ENCODE results near the gene MRPL11.
"Not testable (repeated sequence)": the region's sequence is repeated elsewhere in the genome, so short reads cannot be mapped to it uniquely, and the experiment has no call there.

The MRPL11 gene

GRCh38 chr11:66431287-66431686 lies 7.4 kb downstream of the MRPL11 start:
- not testable (repeated sequence) for DNase-seq (ENCODE audit: low spot score)

- DNase-seq (ENCODE audit: low spot score), result peak; percentile 86
Measured at GRCh38 chr11:66429983-66430602, 8.6 kb downstream of the MRPL11 start.

DNA sequence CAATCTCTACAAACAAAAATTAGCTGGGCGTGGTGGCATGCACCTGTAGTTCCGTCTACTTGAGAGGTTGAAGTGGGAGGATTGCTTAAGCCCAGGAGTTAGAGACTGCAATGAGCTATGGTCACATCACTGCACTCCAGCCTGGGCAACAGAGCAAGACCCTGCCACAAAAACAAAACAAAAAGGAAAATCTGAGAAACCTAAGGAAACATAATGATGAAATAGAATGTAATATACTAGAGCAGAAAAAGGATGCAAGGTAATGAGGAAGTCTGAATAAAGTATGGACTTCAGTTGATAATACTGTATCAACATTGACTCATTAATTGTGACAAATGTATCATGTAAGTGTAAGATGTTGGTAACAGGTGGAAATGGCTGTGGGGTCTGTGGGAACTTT lies 9.7 kb downstream of the MRPL11 start:
- no peak for DNase-seq (ENCODE audit: low spot score)

- DNase-seq (ENCODE audit: low spot score), result no peak
Measured at GRCh38 chr11:66426314-66426713, 12.3 kb downstream of the MRPL11 start.

GRCh38 chr11:66421492-66422205 lies 17.0 kb downstream of the MRPL11 start:
- peak; percentile 94 for DNase-seq (ENCODE audit: low spot score)

GRCh38 chr11:66420671-66421476 lies 17.8 kb downstream of the MRPL11 start, which contains the start of gene NPAS4:
TSS of gene NPAS4 (plus strand) at chr11:66421035. CDS start at chr11:66421180, 145 bp downstream.
- DNase-seq (ENCODE audit: low spot score), result no peak

GRCh38 chr11:66419825-66420224 lies 18.8 kb downstream of the MRPL11 start:
- DNase-seq (ENCODE audit: low spot score), result no peak

- DNase-seq (ENCODE audit: low spot score), result no peak
Measured at GRCh38 chr11:66418986-66419308, 19.7 kb downstream of the MRPL11 start.

GRCh38 chr11:66418168-66418985 lies 20.3 kb downstream of the MRPL11 start:
- DNase-seq (ENCODE audit: low spot score), result peak; percentile 96

- no peak for DNase-seq (ENCODE audit: low spot score)
Measured at GRCh38 chr11:66417000-66417399, 21.6 kb downstream of the MRPL11 start.

GRCh38 chr11:66415423-66415822 lies 23.2 kb downstream of the MRPL11 start:
- DNase-seq (ENCODE audit: low spot score), result no peak

DNA sequence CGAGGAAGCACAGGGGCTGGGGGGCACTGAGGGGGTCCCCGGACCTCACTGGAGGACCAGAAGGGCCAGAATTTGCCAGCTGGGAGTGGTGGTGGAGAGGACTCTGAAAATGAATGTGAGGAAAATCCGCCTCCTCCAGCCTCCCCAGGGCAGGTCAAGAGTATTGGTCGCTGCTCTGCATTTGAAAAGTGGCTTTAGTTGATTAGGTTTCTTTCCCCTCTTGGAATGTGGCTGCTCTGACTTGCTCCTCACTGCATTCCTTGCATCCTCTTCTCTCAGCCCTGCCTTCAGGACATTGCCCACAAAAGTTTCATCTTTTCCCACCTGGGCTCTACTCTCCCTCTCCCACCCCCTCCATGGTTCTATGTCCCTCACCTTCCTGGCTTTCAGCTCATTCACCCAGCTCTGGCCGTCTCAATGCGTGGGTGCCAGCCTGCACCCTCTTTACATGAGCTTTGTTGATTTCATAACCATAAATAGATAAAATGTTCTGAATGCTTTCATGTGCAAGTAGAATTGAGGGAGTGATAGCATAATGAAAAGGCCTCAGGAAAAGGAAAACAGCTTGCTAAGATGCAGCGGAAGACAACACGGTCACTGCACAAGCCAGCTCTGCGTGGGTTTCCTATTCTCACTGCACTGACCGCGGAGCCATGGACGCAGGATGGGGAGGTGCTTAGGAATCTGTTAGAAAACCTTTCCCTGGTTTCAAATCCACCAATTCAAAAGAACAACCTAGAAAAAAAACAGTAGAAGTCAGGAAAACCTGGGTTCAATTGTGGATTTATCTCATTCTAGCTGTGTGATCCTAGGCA lies 24.3 kb downstream of the MRPL11 start:
- DNase-seq (ENCODE audit: low spot score), result no peak

DNA sequence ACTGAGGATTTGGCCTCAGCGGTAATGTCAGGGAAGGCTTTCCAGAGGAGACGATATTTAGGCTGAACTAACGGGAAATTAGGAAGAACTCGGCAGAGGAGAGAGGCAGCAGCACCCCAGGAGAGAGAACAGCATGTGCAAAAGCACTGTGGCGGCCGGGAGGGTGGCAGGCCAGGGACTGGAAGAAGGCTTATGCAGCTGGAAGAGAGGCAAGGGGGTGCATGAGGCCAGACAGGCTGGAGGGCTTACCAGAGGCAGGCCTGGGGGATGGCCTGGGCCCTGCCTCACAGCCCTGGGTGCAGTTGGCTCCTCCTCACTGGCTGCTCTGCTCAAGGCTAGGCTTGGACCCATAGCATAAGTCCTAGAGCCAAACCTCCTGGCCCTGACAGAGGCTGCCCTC lies 25.5 kb downstream of the MRPL11 start:
- DNase-seq (ENCODE audit: low spot score), result no peak

GRCh38 chr11:66412110-66412509 lies 26.5 kb downstream of the MRPL11 start:
- no peak for DNase-seq (ENCODE audit: low spot score)

- no peak for DNase-seq (ENCODE audit: low spot score)
Measured at GRCh38 chr11:66411323-66411722, 27.3 kb downstream of the MRPL11 start.

DNA sequence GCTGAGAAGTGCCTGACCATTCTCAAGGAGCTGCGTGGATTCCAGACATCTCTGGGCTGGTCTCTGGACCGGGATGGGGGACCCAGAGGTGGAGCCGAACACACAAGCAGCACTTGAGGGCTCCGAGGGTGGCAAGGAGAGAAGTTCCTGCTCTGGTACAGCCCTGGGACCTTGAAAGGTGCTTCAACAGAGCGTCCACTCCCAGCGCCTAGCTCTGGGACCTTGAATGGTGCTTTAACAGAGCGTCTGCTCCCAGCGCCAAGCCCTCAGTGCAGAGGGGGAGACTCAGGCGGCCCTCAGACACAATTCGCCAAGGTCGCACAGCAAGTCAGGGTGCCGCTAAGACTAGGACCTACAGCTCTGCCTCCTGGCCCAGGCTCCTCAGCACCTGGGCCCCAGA lies 28.5 kb downstream of the MRPL11 start:
- no peak for DNase-seq (ENCODE audit: low spot score)

GRCh38 chr11:66409226-66409625 lies 29.4 kb downstream of the MRPL11 start:
- no peak for DNase-seq (ENCODE audit: low spot score)

GRCh38 chr11:66408488-66409214 lies 30.0 kb downstream of the MRPL11 start:
- peak; percentile 99 for DNase-seq (ENCODE audit: low spot score)

DNA sequence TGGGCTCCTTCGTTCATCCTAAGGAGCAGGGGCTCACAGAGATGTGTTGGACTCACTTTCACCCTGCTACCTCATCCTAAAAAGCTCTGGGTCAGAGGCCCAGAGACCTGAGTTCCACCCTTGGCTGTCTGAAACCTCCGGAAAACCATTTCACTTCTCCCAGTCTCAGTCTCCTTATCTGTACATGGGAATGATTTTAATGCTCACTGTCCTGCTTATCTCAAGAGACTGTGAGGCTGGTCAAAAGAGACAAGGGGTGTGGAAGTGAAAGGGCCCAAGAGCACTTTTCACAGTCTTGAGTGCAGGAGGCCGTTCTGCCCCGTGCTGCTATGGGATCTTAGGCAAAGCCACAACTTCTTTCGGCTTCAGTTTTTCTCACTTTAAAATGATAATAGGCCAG lies 31.0 kb downstream of the MRPL11 start:
- DNase-seq (ENCODE audit: low spot score), result no peak

DNA sequence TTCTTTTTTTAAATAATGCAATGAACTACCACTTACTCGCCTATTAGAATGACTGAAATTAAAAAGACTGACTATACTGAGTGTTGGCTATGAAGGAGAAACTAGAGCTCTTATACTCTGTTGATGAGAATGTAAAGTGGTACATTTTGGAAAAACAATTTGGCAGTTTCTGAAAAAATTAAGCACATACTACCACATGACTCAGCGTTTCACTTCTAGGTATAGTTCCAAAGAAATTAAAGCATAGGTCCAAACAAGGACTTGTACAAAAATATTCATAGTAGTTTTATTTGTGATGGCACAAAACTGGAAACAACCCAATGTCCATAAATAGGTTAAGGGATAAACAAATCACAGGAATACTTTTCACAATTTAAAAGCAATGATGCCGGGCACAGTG lies 44.7 kb downstream of the MRPL11 start:
- no peak for DNase-seq (ENCODE audit: low spot score)

GRCh38 chr11:66391322-66391721 lies 47.3 kb downstream of the MRPL11 start:
- no peak for DNase-seq (ENCODE audit: low spot score)
